Activated CD4-positive, alpha-beta T cell treated with anti-CD3 and anti-CD28 coated beads, Interleukin-2, Interleukin-4, amounts not matched to agents 100 ng/mL and 50 ng/mL, durations not matched to agents 16 hours and 8 hours (primary cell): ENCODE results near the gene MTX3.

Experiments used
- DNase-seq: peaks from one replicate; pipeline ENCODE4 v3.0.0-alpha.2; 2020; ENCODE audit warnings: low spot score

MTX3 gene

DNA sequence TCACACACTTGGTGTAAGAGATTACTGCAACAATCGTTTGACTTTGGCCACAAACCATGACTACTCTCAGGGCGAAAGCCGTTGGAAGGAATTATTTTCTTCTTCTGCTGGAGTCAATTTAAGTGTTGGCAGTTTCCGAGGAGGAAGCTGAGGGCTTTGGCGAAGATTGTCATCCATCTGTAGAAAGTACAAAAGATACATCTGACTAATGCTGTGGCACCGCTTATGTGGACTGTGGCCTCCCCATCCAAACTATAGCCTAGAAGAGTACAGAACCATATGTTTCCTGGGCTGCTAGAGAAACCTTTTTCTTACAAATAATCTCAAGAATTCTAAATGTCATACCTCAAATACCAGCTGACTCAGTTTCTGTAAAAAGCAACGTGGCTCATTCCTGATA, 7.4 kb downstream of the MTX3 start:
- DNase-seq: no peak

DNA sequence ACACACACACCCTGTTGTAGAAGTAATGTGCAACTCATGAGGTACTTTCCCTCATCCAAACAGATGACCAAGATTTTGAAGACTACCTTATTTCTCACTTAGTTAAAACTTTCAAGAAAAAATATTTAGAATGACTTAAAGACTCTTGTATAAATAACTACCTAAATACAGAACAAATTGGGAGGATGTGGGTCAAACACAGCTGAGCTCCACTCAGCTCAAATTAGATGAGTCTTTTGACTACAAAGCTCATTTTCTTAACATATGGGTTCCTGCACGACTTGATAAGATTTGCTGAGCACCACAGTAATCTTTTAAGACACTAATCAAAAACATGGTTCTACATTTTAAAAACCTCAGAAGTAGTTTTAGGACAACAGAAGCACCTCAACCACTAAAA, 8.9 kb downstream of the MTX3 start:
- no peak for DNase-seq

DNA sequence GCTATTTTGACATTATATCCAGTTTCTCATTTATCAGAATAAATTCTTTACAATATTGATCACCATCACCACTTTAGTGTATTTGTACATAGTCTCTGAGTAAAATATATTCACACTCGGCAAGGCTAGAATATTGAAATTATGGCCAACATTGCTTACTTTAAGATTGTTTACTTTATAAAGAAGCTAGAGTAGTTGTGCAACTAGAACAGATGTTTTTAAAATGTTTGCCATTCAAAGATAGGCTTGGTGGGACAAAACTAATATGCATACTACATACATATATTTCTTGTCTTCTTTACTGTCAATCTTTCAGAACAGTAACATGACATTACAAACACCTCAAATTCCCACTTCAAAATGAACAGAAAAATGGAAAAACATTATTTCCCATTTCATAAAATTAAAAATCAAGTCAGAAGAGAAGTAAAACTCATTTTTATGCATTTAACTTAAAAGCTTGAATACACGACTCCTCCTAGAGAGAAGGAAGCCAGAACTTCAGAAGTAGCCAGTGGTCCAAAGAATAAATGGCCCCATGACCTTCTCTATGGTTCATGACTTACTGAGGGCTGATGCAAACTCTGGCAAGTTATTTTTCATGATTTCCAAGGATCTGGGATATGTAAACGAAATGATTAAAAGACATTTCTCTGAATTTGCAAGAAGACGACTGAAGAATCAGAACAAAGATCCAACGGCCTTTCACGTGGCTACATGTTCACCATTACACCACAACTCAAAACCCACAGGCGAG, 14.1 kb downstream of the MTX3 start:
- no peak for DNase-seq

DNA sequence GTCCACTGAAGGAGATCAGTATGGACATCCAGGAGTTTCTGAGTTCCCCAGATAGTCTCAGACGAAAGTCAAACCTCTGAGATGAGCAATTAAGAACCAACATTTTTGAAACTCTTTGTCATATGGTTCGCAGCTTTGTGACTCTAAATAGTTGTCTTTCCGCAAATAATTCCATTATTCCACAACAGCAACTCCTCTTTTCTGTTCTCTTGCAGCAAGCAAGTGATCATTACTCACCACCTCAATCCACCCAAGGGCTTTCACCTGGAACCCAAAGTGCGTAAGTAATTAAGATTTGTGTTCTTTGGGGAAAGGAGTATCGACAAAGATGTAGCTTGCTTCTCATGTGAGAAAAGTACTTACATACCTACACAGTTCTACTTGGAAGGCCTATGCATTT, 15.6 kb downstream of the MTX3 start:
- DNase-seq: no peak

DNA sequence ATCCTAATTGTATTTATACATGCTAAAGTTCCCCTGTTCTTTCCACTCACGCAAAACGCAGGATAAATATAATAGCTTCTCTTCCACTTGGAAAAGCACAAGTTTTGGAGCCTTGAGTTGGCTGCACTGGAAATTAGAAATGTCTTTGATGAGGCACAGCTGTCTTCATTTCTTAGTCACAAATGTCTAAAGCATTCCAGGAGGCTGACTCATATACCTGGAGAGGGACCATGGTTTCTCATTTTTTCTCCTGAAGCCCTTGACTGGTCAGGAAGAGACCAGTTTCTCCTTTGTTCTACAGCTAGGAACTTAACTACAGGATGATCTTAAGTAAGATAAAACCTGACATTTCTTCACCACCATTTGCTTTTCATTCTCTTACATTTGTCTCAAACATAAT, 16.2 kb downstream of the MTX3 start:
- DNase-seq: no peak

DNA sequence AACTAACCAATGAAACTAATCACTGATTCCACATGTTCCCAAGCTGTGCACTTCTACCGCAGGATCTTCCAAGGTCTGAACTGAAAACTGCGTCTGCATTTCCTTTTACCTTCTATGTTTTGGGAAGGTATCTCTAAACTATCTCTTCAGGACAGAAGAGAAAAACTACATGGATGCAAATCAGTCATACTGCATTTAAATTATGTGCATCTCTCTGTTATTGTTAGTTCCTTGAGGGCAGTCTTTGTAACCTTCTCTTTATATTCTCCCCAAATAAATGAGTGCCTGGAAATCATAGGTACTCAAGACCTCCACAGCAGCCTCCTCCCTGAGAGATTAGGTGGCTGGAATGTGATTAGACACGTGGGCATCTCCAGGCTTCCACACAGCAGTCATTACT, 17.1 kb downstream of the MTX3 start:
- DNase-seq: no peak

DNA sequence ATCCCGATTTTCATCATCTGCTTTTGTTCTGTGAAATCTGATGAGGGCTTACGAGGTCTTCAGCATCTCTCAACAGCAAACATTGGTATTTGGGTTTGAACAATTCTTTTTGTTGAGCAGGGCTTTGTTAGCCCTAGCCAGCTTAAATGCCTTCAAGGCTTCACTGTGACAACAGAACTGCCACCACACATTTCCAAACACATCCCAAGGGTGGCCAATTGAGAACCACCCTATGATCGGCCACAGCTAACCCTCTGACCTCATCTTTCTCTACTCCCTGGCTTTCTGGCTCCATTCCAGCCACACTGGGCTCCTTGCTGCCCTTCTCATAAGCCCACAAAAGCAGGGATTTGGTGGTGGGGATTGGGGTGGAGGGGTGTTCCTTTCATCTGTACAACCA, 17.6 kb downstream of the MTX3 start:
- no peak for DNase-seq

DNA sequence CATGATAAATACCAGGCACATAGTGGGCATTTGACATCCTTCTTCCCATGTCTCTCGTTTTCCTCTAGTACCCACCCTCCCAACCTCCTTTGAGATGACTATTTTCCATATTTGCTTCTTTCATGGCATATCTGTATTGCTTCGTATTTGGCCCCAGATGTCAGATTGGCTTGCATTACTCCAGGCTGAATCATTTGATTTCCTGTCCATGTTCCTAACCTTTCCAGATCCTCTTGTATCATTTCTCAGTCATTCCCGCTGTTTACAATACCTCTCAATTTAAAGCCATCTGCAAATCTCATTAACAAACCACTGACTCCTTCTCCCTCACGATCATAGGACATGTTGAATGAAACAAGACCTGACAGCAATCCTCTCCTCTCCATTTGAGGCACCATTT, 19.9 kb downstream of the MTX3 start:
- no peak for DNase-seq

DNA sequence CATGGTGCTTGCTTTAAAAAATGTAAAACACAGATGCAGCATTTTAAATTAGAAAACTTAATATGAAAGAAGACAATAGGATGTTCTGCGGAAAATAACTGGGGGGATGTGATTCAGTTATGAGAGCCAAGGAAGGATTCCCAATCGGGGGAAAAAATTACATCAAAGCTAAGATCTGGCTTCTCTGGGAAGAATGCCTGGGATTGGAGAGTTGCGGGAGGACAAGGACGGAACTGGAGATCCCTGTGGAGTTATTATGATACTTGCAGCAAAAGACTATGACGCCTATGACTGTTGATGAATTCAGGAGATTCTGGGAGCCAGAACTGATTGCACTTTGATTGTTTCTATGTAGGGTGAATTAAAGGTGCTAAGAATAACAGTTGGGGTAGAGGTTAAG, 24.6 kb downstream of the MTX3 start:
- DNase-seq: no peak

DNA sequence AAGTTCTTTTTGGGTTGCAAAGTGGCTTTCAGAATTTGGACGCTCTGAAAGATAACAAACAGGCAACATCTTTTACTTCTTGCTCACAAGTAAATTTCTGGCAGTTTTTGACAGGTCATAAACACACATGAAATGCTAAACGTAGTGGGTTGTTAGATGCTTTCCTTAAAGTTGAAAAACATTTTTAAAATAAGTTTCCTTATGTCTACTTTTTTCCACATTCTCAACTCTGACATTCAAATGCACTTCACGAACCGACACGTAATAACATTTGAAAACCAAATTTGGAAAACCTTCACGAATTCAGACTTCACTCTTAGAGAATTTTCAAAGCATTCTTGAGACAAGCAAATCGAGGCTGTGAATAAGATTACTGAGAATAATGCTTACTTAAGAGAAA, 26.9 kb downstream of the MTX3 start:
- DNase-seq: no peak

DNA sequence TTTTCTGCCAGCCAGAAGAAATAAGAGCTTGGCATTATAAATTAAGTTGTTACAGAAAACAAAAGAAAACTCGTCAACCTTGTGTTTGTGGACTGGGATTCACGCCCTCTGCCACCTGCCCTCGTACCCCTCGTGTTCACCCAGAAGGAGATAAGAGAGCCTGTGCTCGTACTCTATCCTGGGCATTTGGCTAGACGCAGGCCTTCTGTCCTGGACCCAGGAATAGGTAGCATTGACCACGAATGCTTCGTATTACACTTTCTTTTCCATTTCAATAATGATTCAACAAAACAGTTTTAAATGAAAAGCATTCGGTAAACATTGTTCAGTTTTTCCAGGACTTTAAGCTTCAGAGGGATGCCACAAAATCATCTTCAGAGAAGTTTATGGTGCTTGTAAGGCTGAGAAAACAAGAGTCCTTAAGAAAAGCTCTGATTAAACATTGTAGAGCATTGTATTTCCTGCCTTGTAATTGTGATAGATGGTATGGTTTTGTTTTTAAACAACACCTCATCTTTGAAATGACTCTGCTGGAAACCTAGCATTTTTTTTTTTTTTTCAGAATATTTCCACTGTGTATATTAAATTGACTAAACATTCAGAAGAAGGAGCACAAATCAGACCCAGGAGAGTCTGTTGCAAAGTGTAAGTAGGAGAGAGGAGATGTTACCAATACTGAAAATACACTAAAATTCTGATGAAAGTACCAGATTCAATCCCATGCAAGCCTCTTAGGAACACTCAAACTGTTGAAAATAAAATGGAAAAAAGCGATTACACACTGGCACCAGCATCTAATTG, 27.6 kb downstream of the MTX3 start:
- peak; percentile 71 for DNase-seq

DNA sequence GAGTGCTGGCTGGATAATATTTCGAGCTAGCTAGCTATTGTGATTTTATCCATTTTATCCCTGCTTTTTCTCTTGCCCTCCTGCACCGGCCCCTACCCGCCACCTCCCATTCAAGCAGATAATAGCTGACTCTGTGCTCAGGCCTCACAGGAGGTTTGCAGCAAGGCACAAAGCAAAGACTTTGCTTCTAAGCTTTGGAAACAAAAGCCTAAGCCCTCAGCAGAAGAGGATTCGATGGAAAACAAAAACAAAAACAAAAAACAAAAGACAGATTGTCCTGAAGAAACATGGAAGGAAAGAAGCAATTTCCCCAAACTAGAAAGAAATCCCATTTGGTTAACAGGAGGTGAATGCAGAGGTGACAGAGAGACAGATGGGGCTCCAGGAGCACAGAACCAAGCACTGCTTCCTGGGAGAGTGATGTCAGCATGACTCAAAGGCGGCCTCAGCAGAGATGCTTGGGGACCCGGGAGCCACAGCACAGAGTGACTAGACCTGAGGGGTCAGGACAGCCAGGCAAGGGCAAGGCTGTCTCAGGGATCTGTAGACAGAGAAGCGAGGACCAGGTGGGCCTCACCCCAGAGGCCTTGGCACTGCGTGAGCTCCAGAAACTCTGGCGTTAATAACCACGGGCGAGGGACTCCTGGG, 28.4 kb downstream of the MTX3 start:
- DNase-seq: peak; percentile 84

DNA sequence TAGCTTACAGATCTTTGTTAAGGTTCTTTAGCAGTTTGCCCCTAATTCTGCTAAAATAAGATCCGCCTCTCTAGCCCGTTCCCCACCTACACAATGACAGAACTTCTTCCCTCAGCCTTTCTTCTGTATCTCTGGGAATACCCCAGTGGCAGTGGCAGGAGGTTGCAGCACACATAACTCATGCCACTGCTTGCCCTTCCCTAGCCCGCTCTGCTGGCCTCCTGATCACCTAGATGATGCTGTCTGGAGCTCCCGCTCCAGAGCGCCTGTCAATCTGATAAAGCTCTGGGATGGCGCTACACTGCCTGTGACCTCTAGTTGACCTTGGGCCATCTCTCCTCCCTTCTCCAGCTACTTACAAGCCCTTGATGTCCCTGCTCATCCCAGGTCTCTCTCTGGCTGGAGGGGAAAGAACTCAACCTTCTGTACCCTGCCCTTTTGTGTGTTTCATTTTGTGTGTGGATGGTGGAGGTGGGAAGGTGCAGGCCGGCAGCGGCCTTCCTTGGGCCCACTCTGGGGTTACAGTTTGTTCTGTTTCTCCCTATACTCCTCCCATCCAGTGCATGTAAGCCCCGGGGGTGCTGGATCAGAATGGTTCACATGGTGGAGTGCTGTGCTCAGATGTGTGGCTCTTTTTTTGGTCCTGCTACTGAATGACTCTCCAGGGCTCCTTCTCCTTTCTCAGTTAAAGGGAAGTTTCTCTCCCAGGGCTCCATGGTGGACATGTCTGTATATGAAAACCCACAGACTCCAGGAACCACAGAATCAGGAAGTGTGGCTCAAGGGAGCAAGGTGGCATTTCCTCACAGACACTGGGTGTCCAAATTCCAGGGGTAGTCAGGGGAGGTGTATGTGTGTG, 29.1 kb downstream of the MTX3 start:
- no peak for DNase-seq

DNA sequence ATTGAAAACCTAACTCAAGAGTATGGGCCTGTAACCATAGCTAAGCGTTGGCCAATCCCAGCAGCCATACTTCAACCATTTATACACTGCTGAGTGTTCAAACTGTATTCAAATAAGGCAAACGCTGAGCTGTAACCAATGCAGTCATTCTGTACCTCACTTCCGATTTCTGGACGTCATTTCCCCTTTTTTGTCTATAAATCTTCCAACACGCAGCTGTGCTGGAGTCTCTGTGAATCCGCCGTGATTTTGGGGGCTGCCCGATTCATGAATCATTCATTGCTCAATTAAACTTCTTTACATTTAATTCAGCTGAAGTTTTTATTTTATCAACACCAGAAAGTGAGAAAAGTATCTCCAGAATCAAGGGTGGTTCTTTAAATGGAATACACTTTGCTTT, 31.7 kb downstream of the MTX3 start:
- DNase-seq: no peak

DNA sequence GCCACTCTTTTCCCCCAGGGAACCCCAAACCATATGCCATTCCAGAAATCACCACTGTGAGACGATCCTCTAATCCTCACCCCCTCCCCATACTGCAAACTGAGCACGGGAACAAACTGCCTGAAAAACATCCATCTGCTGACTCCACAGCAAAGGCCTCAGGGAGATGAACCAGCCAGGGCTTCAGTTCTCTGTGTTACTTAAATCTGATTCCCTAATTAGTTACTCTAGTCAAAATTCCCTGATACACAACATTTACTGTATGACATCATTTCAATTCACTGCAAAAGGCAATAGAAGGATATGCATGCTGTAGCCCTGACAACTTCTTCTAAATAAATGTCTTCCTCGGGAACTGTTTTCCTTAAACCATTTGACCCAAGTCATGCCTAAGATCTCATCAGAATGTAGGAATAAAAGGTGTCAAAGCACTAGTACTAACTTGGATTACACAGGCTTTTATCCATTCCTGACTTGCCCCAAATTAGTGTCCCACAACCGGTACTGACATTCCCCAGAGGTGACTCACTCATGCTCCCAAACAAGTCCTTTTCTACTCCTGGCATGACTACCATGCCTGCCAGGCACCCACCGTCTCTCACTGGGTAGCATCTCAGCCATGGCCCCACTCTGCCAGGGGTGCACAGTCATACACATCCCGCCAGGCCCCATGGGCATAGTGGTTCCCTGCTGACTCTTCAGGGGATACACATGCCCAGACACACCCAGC, 35.0 kb downstream of the MTX3 start:
- DNase-seq: no peak

DNA sequence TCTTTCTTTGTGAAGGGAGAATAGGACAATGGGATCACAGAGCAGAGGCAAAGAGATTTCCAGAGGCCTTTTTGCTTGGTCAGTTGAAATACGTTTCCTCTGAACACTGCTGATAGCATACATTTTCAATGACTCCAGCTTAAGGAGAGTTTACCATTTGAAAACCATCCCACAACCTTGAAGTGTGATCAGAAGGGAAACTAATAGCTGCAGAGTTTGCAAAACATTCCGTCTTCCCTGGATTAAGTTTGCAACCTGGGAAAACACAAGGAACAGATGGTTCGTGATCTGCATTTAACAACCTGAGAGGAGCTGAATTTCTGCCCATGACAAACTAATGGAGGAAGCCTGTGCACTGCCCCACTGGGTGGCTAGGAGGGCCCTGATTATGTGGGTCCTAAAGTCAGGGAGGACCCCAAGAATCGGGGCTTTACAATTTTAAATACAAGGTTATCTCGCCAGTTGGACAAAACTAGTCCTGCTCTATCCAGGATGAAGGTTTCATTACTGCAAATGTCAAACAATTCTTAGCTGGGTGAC, 35.6 kb downstream of the MTX3 start:
- DNase-seq: no peak

DNA sequence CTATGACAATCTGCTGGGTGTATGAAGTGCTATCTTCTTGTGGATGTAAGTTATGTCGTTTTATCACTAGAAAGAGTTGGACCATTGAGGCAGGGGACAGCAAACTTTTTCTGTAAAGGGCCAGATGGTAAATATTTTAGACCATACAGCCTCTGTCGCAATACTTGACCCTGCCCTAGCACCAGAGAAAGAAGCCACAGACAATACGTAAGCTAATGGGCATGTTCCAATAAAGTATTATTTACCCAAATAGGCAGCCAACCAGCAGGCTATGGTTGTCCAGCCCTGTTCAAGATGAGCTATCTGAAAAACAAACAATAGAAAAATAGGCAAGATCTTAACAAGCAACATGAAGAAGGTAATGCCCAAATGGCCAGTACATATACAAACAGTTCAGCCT, 36.4 kb downstream of the MTX3 start:
- no peak for DNase-seq

DNA sequence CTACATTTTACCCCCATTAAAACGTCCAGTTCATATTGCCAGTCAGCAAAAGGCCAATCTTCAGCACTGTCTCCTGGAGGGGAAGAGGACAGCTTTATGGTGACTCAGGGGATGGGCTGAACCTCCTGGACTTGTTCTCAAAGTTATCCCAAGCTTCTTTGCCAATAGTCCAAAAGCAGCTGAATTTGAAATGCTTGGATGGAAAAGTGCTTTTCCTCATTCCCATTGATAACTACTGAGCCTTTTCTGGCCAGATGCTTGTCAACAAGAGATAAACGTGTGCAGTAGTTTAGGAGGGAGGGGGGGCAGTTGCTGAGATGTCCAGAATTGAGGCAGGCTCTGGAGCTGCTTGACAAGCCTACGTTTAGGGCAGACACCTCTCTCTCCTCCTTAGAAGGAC, 43.5 kb downstream of the MTX3 start:
- no peak for DNase-seq

DNA sequence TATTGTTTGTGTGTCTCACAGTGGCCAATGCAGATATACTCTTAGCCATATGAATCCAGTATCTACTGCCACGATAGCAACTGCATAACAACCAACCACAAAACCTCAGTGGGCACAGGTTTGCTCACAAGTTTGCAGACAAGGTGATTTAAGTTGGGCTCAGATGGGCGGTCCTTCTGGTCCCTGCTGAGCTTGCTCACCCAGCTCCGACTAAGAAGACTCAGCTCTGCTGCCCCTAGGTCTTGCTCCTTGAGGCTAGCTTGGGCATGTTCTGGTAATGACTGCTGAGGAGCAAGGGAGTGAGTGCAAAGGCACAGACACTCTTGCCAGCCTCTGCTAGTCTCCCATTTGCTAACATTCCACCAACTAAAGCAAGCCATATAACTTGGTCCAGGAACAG, 52.6 kb downstream of the MTX3 start:
- DNase-seq: peak; percentile 68

DNA sequence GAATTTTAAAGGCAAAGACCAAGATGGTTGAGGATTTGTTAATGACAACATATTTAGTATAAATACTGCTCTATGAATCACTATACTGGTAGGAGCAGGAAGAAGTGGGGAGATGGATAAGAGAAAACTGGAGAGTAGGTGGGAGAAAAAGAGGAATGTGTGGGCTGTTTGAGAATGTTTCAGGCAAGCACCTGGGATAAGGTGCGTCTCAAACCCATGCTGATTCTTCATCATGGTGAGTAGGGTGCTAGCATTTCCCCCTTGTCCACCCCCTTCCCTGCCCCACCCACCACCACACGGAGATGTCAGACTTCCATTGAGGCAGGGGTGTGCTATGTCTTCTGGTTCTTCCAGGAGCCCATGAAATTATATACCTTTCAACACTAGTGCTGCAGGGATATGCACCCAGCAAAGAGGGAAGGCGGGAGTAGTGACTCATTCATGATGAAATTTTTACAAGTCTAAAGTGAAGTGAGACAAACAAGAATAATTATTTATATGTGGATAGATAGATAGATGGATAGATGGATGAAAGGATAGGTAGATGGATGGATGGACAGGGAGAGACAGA, 54.3 kb downstream of the MTX3 start:
- no peak for DNase-seq
